ENCODE measurements around the gene IL1RAPL2.

GRCh38 chrX:105260291-105261043 lies 694.5 kb downstream of the IL1RAPL2 start:
- TF ChIP-seq EZH2phosphoT487 (conservative IDR thresholded peaks at IDR 0.05; ENCODE audit: low read length), result no peak
- TF ChIP-seq, protein P1, sequence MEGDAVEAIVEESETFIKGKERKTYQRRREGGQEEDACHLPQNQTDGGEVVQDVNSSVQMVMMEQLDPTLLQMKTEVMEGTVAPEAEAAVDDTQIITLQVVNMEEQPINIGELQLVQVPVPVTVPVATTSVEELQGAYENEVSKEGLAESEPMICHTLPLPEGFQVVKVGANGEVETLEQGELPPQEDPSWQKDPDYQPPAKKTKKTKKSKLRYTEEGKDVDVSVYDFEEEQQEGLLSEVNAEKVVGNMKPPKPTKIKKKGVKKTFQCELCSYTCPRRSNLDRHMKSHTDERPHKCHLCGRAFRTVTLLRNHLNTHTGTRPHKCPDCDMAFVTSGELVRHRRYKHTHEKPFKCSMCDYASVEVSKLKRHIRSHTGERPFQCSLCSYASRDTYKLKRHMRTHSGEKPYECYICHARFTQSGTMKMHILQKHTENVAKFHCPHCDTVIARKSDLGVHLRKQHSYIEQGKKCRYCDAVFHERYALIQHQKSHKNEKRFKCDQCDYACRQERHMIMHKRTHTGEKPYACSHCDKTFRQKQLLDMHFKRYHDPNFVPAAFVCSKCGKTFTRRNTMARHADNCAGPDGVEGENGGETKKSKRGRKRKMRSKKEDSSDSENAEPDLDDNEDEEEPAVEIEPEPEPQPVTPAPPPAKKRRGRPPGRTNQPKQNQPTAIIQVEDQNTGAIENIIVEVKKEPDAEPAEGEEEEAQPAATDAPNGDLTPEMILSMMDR (IDR thresholded peaks at IDR 0.05; ENCODE audit: insufficient read depth, low read length, poor library complexity, severe bottlenecking), result no peak

Measured in SU-DHL-6 (cell line).